K562 (cell line): ENCODE results near the gene TGFBR1. TPM values are rescaled to one million over a fixed set of nuclear protein-coding genes. Genes with fewer than 3 reads are reported as not detected.

Experiments used
- CBX3 ChIP-seq, 2 experiments: IDR thresholded peaks; 1 replicate in 1 of 2; 2 replicates in 1 of 2; pipeline ENCODE4 v1.6.1; 2012; ENCODE audit warnings: inconsistent platforms in 2 of 2, low read length in 2 of 2, borderline replicate concordance in 1 of 2, control low read depth in 1 of 2
- HDAC2 ChIP-seq: fragments of 450-650 bp; IDR thresholded peaks from 2 replicates; pipeline ENCODE4 v1.6.1; 2016; ENCODE audit warnings: mild to moderate bottlenecking
- JUND ChIP-seq, 2 experiments: IDR thresholded peaks; 2 replicates in 1 of 2; 3 replicates in 1 of 2; pipeline ENCODE4 v1.6.1; 2011; ENCODE audit warnings: borderline replicate concordance in 2 of 2, low read depth in 2 of 2, low read length in 2 of 2, improper control_type of control experiment in 1 of 2, missing biosample characterization in 1 of 2, missing genetic modification characterization in 1 of 2, missing genetic modification reagents in 1 of 2
- LCOR ChIP-seq: sonication (generic); formaldehyde crosslinking; IDR thresholded peaks from 2 replicates; pipeline ENCODE4 v1.8.0; 2022; ENCODE audit warnings: mild to moderate bottlenecking, missing genetic modification reagents
- NELFE ChIP-seq: IDR thresholded peaks from 2 replicates; pipeline ENCODE4 v1.6.1; 2011; ENCODE audit warnings: mild to moderate bottlenecking; ENCODE audit not compliant: insufficient read depth, insufficient read length
- PCBP1 ChIP-seq: fragments of 200-400 bp; formaldehyde crosslinking; IDR thresholded peaks from 2 replicates; pipeline ENCODE4 v1.6.1; 2018; ENCODE audit warnings: mild to moderate bottlenecking, low read depth, low read length; ENCODE audit not compliant: poor library complexity, severe bottlenecking
- PHF8 ChIP-seq: fragments of 200-600 bp; sonication (generic); IDR thresholded peaks from 2 replicates; pipeline ENCODE4 v1.6.1; 2012; ENCODE audit warnings: mixed run types, mild to moderate bottlenecking, inconsistent platforms, low read length, moderate library complexity, borderline replicate concordance
- PYGO2 ChIP-seq: fragments of 450-650 bp; IDR thresholded peaks from 2 replicates; pipeline ENCODE4 v1.6.1; 2016; ENCODE audit warnings: mild to moderate bottlenecking, missing genetic modification characterization, moderate library complexity, missing compliant biosample characterization
- RB1 ChIP-seq: fragments of 450-650 bp; IDR thresholded peaks from 2 replicates; pipeline ENCODE4 v1.6.1; 2017; ENCODE audit warnings: low read depth, mild to moderate bottlenecking
- SNIP1 ChIP-seq: fragments of 450-650 bp; IDR thresholded peaks from 2 replicates; pipeline ENCODE4 v1.7.1; 2017; ENCODE audit warnings: low read depth, mild to moderate bottlenecking
- STAG1 ChIP-seq: sonication (generic); formaldehyde crosslinking; IDR thresholded peaks from 2 replicates; pipeline ENCODE4 v1.5.0; 2020; ENCODE audit warnings: missing genetic modification reagents, borderline replicate concordance
- ZC3H4 ChIP-seq: sonication (generic); formaldehyde crosslinking; IDR thresholded peaks from 2 replicates; pipeline ENCODE4 v1.9.0; 2021; ENCODE audit warnings: missing genetic modification reagents, borderline replicate concordance
- ZNF174 ChIP-seq: fragments of 250-450 bp; sonication (Bioruptor Pico); IDR thresholded peaks from 2 replicates; pipeline ENCODE4 v1.4.0; 2020; ENCODE audit warnings: mild to moderate bottlenecking
- ZNF184 ChIP-seq: sonication (generic); formaldehyde crosslinking; IDR thresholded peaks from 2 replicates; pipeline ENCODE4 v1.5.0; 2020; ENCODE audit warnings: missing genetic modification reagents
- ZNF239 ChIP-seq: fragments of 250-450 bp; sonication (Bioruptor Pico); IDR thresholded peaks from 2 replicates; pipeline ENCODE4 v1.4.0; 2020; ENCODE audit warnings: mild to moderate bottlenecking
- ZNF589 ChIP-seq: fragments of 200-800 bp; sonication (Bioruptor generic); IDR thresholded peaks from 2 replicates; pipeline ENCODE4 v1.6.1; 2016; ENCODE audit warnings: low read depth, missing genetic modification characterization, missing compliant biosample characterization
- ZNF740 ChIP-seq, 3 experiments: fragments of 200-800 bp in 1 of 3; sonication (Bioruptor generic) in 1 of 3; sonication (generic) in 1 of 3; formaldehyde crosslinking in 1 of 3; IDR thresholded peaks; 2 replicates each; pipeline versions ENCODE4 v1.6.1 to v1.8.0; 2016 to 2022; ENCODE audit warnings: mild to moderate bottlenecking in 2 of 3, missing compliant biosample characterization in 2 of 3, missing genetic modification characterization in 2 of 3, missing genetic modification reagents in 1 of 3
- polyA plus RNA-seq, 8 experiments: library from polyadenylated mRNA; depleted of rRNA in 4 of 8; stranded (reverse) in 5 of 8; unstranded in 3 of 8; fragments of >200 nt; fragmentation: Nextera tagmentation in 2 of 8; fragmentation: Illumina TruSeq in 1 of 8; extraction: Ambion mirVana in 2 of 8; extraction: Trizol in 1 of 8; gene quantifications; 2 replicates each; pipeline versions ENCODE4 v1.2.1 to v1.2.3, GENCODE V29; 2011 to 2014; ENCODE audit warnings: inconsistent platforms in 1 of 8, missing spikeins in 1 of 8
- total RNA-seq, 7 experiments: library from RNA; depleted of rRNA in 6 of 7; stranded (reverse); fragments of >200 nt in 6 of 7; fragmentation: Illumina TruSeq in 2 of 7; extraction: Trizol in 2 of 7; gene quantifications; 2 replicates each; pipeline versions ENCODE4 v1.2.1 to v1.2.3, GENCODE V29; 2011 to 2021; ENCODE audit warnings: low replicate concordance in 1 of 7
- TF ChIP-seq, protein P1 (sequence below): IDR thresholded peaks from 2 replicates; pipeline ENCODE4 v1.6.1; 2012; ENCODE audit warnings: low read depth, low read length, improper control_type of control experiment, borderline replicate concordance
- TF ChIP-seq, protein P2 (sequence below): fragments of 250-450 bp; sonication (Bioruptor Pico); IDR thresholded peaks from 2 replicates; pipeline ENCODE4 v1.4.0; 2020; ENCODE audit warnings: mild to moderate bottlenecking, moderate library complexity, borderline replicate concordance

Gene TGFBR1
- total and polyA plus RNA-seq, 9 of the 15 experiments (the other 6 are each of a cell fraction or from before 2014, with no cell fraction given) = 15.5 to 62.4 (median 42.7) TPM

- TF ChIP-seq, protein P1, sequence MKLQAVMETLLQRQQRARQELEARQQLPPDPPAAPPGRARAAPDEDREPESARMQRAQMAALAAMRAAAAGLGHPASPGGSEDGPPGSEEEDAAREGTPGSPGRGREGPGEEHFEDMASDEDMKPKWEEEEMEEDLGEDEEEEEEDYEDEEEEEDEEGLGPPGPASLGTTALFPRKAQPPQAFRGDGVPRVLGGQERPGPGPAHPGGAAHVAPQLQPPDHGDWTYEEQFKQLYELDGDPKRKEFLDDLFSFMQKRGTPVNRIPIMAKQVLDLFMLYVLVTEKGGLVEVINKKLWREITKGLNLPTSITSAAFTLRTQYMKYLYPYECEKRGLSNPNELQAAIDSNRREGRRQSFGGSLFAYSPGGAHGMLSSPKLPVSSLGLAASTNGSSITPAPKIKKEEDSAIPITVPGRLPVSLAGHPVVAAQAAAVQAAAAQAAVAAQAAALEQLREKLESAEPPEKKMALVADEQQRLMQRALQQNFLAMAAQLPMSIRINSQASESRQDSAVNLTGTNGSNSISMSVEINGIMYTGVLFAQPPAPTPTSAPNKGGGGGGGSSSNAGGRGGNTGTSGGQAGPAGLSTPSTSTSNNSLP = no peak
- TF ChIP-seq PHF8 (peak; percentile 60; the same call in 1 of the 2 replicates), HDAC2 (no peak), PYGO2 (tag) (no peak), PCBP1 (peak; percentile 24), JUND (IDR thresholded peaks at IDR 0.05; ENCODE audit: borderline replicate concordance, low read depth, low read length) (no peak), JUND (tag; IDR thresholded peaks at IDR 0.05; ENCODE audit: borderline replicate concordance, low read depth, low read length) (no peak), ZNF174 (CRISPR knock-in tag) (no peak), CBX3 (IDR thresholded peaks at IDR 0.05; ENCODE audit: borderline replicate concordance in 1 of 2, low read length in 2 of 2) (no peak), ZNF589 (CRISPR knock-in tag) (no peak), NELFE (no peak), ZC3H4 (0 out of 2 replicates have a peak, but pooled peaks have one; percentile 47), ZNF239 (CRISPR knock-in tag) (no peak), RB1 (0 out of 2 replicates have a peak, but pooled peaks have one; percentile 11), STAG1 (CRISPR knock-in tag) (no peak), ZNF184 (CRISPR knock-in tag) (no peak), ZNF740 (CRISPR knock-in tag; IDR thresholded peaks at IDR 0.05) (no peak), ZNF740 (tag; IDR thresholded peaks at IDR 0.05) (no peak), LCOR (no peak), SNIP1 (no peak)
- TF ChIP-seq, protein P2, sequence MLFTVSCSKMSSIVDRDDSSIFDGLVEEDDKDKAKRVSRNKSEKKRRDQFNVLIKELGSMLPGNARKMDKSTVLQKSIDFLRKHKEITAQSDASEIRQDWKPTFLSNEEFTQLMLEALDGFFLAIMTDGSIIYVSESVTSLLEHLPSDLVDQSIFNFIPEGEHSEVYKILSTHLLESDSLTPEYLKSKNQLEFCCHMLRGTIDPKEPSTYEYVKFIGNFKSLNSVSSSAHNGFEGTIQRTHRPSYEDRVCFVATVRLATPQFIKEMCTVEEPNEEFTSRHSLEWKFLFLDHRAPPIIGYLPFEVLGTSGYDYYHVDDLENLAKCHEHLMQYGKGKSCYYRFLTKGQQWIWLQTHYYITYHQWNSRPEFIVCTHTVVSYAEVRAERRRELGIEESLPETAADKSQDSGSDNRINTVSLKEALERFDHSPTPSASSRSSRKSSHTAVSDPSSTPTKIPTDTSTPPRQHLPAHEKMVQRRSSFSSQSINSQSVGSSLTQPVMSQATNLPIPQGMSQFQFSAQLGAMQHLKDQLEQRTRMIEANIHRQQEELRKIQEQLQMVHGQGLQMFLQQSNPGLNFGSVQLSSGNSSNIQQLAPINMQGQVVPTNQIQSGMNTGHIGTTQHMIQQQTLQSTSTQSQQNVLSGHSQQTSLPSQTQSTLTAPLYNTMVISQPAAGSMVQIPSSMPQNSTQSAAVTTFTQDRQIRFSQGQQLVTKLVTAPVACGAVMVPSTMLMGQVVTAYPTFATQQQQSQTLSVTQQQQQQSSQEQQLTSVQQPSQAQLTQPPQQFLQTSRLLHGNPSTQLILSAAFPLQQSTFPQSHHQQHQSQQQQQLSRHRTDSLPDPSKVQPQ (CRISPR knock-in tag) = no peak
These were observed 485 bp downstream of the TGFBR1 start (continued) for GRCh38 chr9:99105152-99106043.
